Activated CD8-positive, alpha-beta memory T cell treated with anti-CD3 and anti-CD28 coated beads for 1 hour (primary cell): ENCODE results near the gene TEAD1.
A peak's percentile ranks its signal among the peaks of the same experiment; 100 is the strongest.

Experiments
- DNase-seq, 2 donors: peaks; one replicate each; pipeline ENCODE4 v3.0.0-alpha.2; 2020; ENCODE audit warnings: low read depth in 1 of 2; ENCODE audit errors: extremely low read depth in 1 of 2

The TEAD1 gene

GRCh38 chr11:12882670-12883069 is 208.4 kb downstream of the TEAD1 start:
- DNase-seq: no peak

- no peak for DNase-seq
Measured at GRCh38 chr11:12884751-12885318, 210.6 kb downstream of the TEAD1 start.

GRCh38 chr11:12885717-12886239 is 211.6 kb downstream of the TEAD1 start:
- DNase-seq: no peak

- no peak for DNase-seq
Measured at GRCh38 chr11:12886508-12886907, 212.3 kb downstream of the TEAD1 start.

- peak; percentile 4 to 48 for DNase-seq
Measured at GRCh38 chr11:12888525-12889158, 214.4 kb downstream of the TEAD1 start.

GRCh38 chr11:12889243-12889642 is 215.0 kb downstream of the TEAD1 start:
- DNase-seq: no peak

- DNase-seq: no peak
Measured at GRCh38 chr11:12890476-12890875, 216.3 kb downstream of the TEAD1 start.

GRCh38 chr11:12893787-12894672 is 219.8 kb downstream of the TEAD1 start:
- DNase-seq: peak in 1 of 2 donors; percentile 22

- no peak for DNase-seq
Measured at GRCh38 chr11:12897390-12897789, 223.2 kb downstream of the TEAD1 start.

GRCh38 chr11:12897867-12898266 is 223.6 kb downstream of the TEAD1 start:
- no peak for DNase-seq

GRCh38 chr11:12900496-12900895 is 226.3 kb downstream of the TEAD1 start:
- DNase-seq: no peak

- no peak for DNase-seq
Measured at GRCh38 chr11:12901272-12901671, 227.1 kb downstream of the TEAD1 start.

- DNase-seq: no peak
Measured at GRCh38 chr11:12901874-12902481, 227.8 kb downstream of the TEAD1 start.

- no peak for DNase-seq
Measured at GRCh38 chr11:12902791-12903486, 228.7 kb downstream of the TEAD1 start.

GRCh38 chr11:12905435-12905834 is 231.2 kb downstream of the TEAD1 start:
- no peak for DNase-seq

GRCh38 chr11:12906501-12906900 is 232.3 kb downstream of the TEAD1 start:
- DNase-seq: no peak

- DNase-seq: no peak
Measured at GRCh38 chr11:12909879-12910278, 235.7 kb downstream of the TEAD1 start.

GRCh38 chr11:12914400-12914912 is 240.2 kb downstream of the TEAD1 start:
- no peak for DNase-seq

- no peak for DNase-seq
Measured at GRCh38 chr11:12915093-12915492, 240.9 kb downstream of the TEAD1 start.

- no peak for DNase-seq
Measured at GRCh38 chr11:12917822-12918221, 243.6 kb downstream of the TEAD1 start.
